Gastrocnemius medialis (tissue), 4 donors: ENCODE measurements around the gene FOXRED2. TPM values are rescaled to one million over a fixed set of nuclear protein-coding genes. Genes with fewer than 3 reads are reported as not detected.
A peak's percentile ranks its signal among the peaks of the same experiment; 100 is the strongest.

ENCODE experiments used
- ATAC-seq, 2 donors: fragments of 150-250 bp; one replicate each; pipeline ENCODE4 v1.9.1; 2016
- DNase-seq, 2 donors: peaks; one replicate each; pipeline ENCODE4 v3.0.0-alpha.2; 2019
- H3K27ac ChIP-seq, 4 donors: fragments of 200-600 bp; sonication (generic); 1 replicate in 1 of 4; 2 replicates in 3 of 4; pipeline ENCODE4 v1.5.1; 2016 to 2018; ENCODE audit warnings: mild to moderate bottlenecking in 2 of 4, moderate library complexity in 1 of 4
- H3K27me3 ChIP-seq, 3 donors: fragments of 200-600 bp; sonication (generic) in 2 of 3; 1 replicate in 1 of 3; 2 replicates in 2 of 3; pipeline versions ENCODE4 v1.5.1 to v1.6.0; 2016 to 2019; ENCODE audit warnings: mild to moderate bottlenecking in 1 of 3, moderate library complexity in 1 of 3
- H3K36me3 ChIP-seq, 2 donors: fragments of 200-600 bp; sonication (generic) in 1 of 2; one replicate each; pipeline ENCODE4 v1.5.1; 2017 to 2018
- H3K4me1 ChIP-seq, 2 donors: fragments of 200-600 bp; sonication (generic) in 1 of 2; one replicate each; pipeline ENCODE4 v1.5.1; 2016 to 2017; ENCODE audit warnings: mild to moderate bottlenecking in 2 of 2
- H3K4me3 ChIP-seq, 4 donors: fragments of 200-600 bp; sonication (generic) in 3 of 4; 1 replicate in 1 of 4; 2 replicates in 3 of 4; pipeline ENCODE4 v1.5.1; 2016 to 2019; ENCODE audit warnings: mild to moderate bottlenecking in 2 of 4
- H3K9me3 ChIP-seq, 3 donors: fragments of 200-600 bp; sonication (generic) in 2 of 3; 1 replicate in 1 of 3; 2 replicates in 2 of 3; pipeline ENCODE4 v1.5.1; 2016 to 2019
- CTCF ChIP-seq, 5 experiments: fragments of 450-650 bp in 3 of 5; fragments of 200-600 bp in 2 of 5; sonication (generic) in 2 of 5; IDR thresholded peaks in 4 of 5; conservative IDR thresholded peaks in 1 of 5; 1 replicate in 4 of 5; 2 replicates in 1 of 5; pipeline ENCODE4 v1.5.1; 2016 to 2019; ENCODE audit warnings: antibody characterized with exemption in 5 of 5, mild to moderate bottlenecking in 3 of 5, moderate library complexity in 3 of 5
- POLR2A ChIP-seq, 2 donors: fragments of 450-650 bp; IDR thresholded peaks; one replicate each; pipeline ENCODE4 v1.6.1; 2017; ENCODE audit warnings: antibody characterized with exemption in 2 of 2, mild to moderate bottlenecking in 2 of 2, moderate library complexity in 2 of 2
- in situ Hi-C, 4 donors: fragments of 200-750 bp; cut with MboI; loops; one replicate each; pipeline versions ENCODE4 v1.15.0 to v1.8.0; 2017; ENCODE audit warnings: low sequenced_read_pairs in 4 of 4
- intact Hi-C: fragments of 100-400 bp; cut with DNase I; formaldehyde crosslinking; loops from one replicate; pipeline ENCODE4 v1.15.1; 2023; ENCODE audit warnings: low total_unique reads
- total RNA-seq, 4 donors: library from RNA; depleted of rRNA; stranded (reverse); fragments of >200 nt; gene quantifications; one replicate each; pipeline versions ENCODE4 v1.1.0 to v1.2.3, GENCODE V29; 2016

The FOXRED2 gene
- total RNA-seq, 4 donors from 2014 or later: 2.6 to 13.6 (median 5.1) TPM

GRCh38 chr22:36443198-36443770 lies 63.6 kb downstream of the FOXRED2 start:
- Histone ChIP-seq H3K4me1 (no peaks in the 10 kb centered on the region), H3K27ac (no peak overlapping the region), H3K27me3 (no peaks in the 10 kb centered on the region), H3K4me3 (no peak overlapping the region), H3K9me3 (no peaks in the 10 kb centered on the region), H3K36me3 (no peaks in the 10 kb centered on the region)
- in situ Hi-C loops (loop anchor here in 1 of 4 donors (10.0 kb wide), 1 partner anchor 48 kb away; no protein-coding TSS in a partner anchor), intact Hi-C loops (no loop called here)
- no peak for ATAC-seq
- no peak for TF ChIP-seq CTCF (IDR thresholded peaks at IDR 0.05 in 4 of 5, conservative IDR thresholded peaks at IDR 0.05 in 1 of 5)
- no peak for TF ChIP-seq POLR2A (IDR thresholded peaks at IDR 0.05)
- no peak for DNase-seq

GRCh38 chr22:36442506-36443197 lies 64.2 kb downstream of the FOXRED2 start:
- ATAC-seq: no peak
- Histone ChIP-seq H3K27ac (no peak overlapping the region), H3K9me3 (no peaks in the 10 kb centered on the region), H3K27me3 (no peaks in the 10 kb centered on the region), H3K4me1 (no peaks in the 10 kb centered on the region), H3K36me3 (no peaks in the 10 kb centered on the region), H3K4me3 (no peak overlapping the region)
- no peak for DNase-seq
- in situ Hi-C loops (loop anchor here in 1 of 4 donors (10.0 kb wide), 1 partner anchor 48 kb away; no protein-coding TSS in a partner anchor), intact Hi-C loops (no loop called here)
- no peak for TF ChIP-seq POLR2A (IDR thresholded peaks at IDR 0.05)
- no peak for TF ChIP-seq CTCF (IDR thresholded peaks at IDR 0.05 in 4 of 5, conservative IDR thresholded peaks at IDR 0.05 in 1 of 5)

- TF ChIP-seq CTCF (IDR thresholded peaks at IDR 0.05 in 4 of 5, conservative IDR thresholded peaks at IDR 0.05 in 1 of 5): no peak
- TF ChIP-seq POLR2A (IDR thresholded peaks at IDR 0.05): no peak
- peak overlapping the region in 1 of 4 donors; percentile 9 for H3K27ac ChIP-seq
- no peaks in the 10 kb centered on the region for H3K36me3 ChIP-seq
- in situ Hi-C loops (loop anchor here in 1 of 4 donors (10.0 kb wide), 1 partner anchor 46 kb away; no protein-coding TSS in a partner anchor), intact Hi-C loops (no loop called here)
- no peak overlapping the region for H3K4me3 ChIP-seq
- H3K27me3 ChIP-seq: no peaks in the 10 kb centered on the region
- peaks cover 0 to 4% of the 10 kb centered on the region in 2 donors for H3K4me1 ChIP-seq
- no peaks in the 10 kb centered on the region for H3K9me3 ChIP-seq
- DNase-seq (no peak), ATAC-seq (no peak)
Observed at GRCh38 chr22:36440429-36441002, 66.3 kb downstream of the FOXRED2 start.

GRCh38 chr22:36439481-36440271 lies 67.2 kb downstream of the FOXRED2 start:
- H3K36me3 ChIP-seq: no peaks in the 10 kb centered on the region
- peak overlapping the region in 2 of 4 donors; percentile 5 to 9 for H3K27ac ChIP-seq
- intact Hi-C loops (no loop called here), in situ Hi-C loops (loop anchor here in 1 of 4 donors (10.0 kb wide), 1 partner anchor 45 kb away; no protein-coding TSS in a partner anchor)
- TF ChIP-seq CTCF (IDR thresholded peaks at IDR 0.05 in 4 of 5, conservative IDR thresholded peaks at IDR 0.05 in 1 of 5) (no peak), POLR2A (IDR thresholded peaks at IDR 0.05) (no peak)
- DNase-seq (no peak), ATAC-seq (peak in 1 of 2 donors; percentile 36)
- H3K9me3 ChIP-seq: no peaks in the 10 kb centered on the region
- no peaks in the 10 kb centered on the region for H3K27me3 ChIP-seq
- no peak overlapping the region for H3K4me3 ChIP-seq
- H3K4me1 ChIP-seq: peaks cover 0 to 4% of the 10 kb centered on the region in 2 donors

Other genes with a start within 250 kb of the FOXRED2 start
- 100 to 1,000 TPM in 3 of 4 donors, 10 to 100 TPM in 1; 38.9 to 115 (median 104) TPM for gene MYH9, start 119.1 kb downstream of the FOXRED2 start, total RNA-seq
- 100 to 1,000 TPM in 1 of 4 donors, 10 to 100 TPM in 3; 64.9 to 122 (median 86.0) TPM for gene TXN2, start 25.4 kb downstream of the FOXRED2 start, total RNA-seq
- 100 to 1,000 TPM; 208 to 319 (median 290) TPM for gene EIF3D, start 22.1 kb upstream of the FOXRED2 start, total RNA-seq
- not detected for gene CACNG2, start 196.7 kb upstream of the FOXRED2 start, total RNA-seq